Measurements from ENCODE around the gene PLBD2. TPM values are rescaled to one million over a fixed set of nuclear protein-coding genes. Genes with fewer than 3 reads are reported as not detected.

PLBD2 gene
- total RNA-seq, 1 experiment from 2014 or later, result 36.8 TPM

DNA sequence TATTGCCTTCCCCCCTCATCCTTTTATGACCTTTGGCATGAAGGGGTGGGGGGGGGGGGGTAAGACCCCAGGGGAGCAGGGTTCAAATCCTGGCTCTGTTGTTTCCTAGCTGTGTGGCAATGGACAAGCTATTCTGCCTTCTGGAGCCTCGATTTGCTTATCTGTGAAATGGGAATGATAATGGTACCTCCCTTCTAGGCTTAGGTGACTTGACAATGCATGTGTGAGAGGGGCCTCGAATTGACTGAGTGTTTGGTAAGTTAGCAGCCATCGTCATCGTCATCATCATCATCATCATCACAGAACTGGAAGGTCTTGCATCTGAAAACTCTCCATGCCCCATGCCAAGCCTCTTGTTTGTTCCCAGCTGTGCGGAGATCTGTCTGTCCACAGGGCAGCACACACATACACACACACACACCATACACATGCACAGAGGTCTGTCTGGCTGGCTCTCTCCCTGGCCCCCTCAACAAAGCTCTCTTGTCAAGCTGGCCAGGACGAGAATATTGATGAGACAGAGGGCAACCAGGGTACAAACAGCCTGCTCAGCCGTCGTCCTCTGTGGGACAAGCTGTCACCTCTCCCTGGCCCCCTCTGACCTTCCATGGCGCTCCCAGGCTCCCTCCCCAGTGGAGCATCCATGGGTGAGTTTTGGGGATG lies 51.2 kb downstream of the PLBD2 start:
- Histone ChIP-seq H3K4me3 (ENCODE audit: low read depth, low read length, poor library complexity, severe bottlenecking) (no peak overlapping the region), H3K36me3 (ENCODE audit: insufficient read depth, low read length, poor library complexity, severe bottlenecking) (no peaks in the 10 kb centered on the region), H3K27ac (ENCODE audit: low read depth, low read length, poor library complexity, severe bottlenecking) (no peak overlapping the region), H3K4me1 (ENCODE audit: insufficient read depth, low read length, poor library complexity, severe bottlenecking) (no peaks in the 10 kb centered on the region), H3K9me3 (ENCODE audit: low read depth, low read length, poor library complexity, severe bottlenecking) (no peaks in the 10 kb centered on the region), H3K27me3 (replicated peaks; ENCODE audit: insufficient read depth, low read depth, low read length, poor library complexity) (no peaks in the 10 kb centered on the region)
- TF ChIP-seq EZH2 (IDR thresholded peaks at IDR 0.05; ENCODE audit: borderline replicate concordance, low read depth, low read length, poor library complexity, severe bottlenecking), result no peak
- TF ChIP-seq, protein P1, sequence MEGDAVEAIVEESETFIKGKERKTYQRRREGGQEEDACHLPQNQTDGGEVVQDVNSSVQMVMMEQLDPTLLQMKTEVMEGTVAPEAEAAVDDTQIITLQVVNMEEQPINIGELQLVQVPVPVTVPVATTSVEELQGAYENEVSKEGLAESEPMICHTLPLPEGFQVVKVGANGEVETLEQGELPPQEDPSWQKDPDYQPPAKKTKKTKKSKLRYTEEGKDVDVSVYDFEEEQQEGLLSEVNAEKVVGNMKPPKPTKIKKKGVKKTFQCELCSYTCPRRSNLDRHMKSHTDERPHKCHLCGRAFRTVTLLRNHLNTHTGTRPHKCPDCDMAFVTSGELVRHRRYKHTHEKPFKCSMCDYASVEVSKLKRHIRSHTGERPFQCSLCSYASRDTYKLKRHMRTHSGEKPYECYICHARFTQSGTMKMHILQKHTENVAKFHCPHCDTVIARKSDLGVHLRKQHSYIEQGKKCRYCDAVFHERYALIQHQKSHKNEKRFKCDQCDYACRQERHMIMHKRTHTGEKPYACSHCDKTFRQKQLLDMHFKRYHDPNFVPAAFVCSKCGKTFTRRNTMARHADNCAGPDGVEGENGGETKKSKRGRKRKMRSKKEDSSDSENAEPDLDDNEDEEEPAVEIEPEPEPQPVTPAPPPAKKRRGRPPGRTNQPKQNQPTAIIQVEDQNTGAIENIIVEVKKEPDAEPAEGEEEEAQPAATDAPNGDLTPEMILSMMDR (conservative IDR thresholded peaks at IDR 0.05; ENCODE audit: low read depth, low read length), result no peak
- POLR2A ChIA-PET (ENCODE audit: low non-redundant PET), result no interaction called here
- intact Hi-C loops (cut with micrococcal nuclease; ENCODE audit: unreplicated experiment), result no loop called here
- no peak for DNase-seq (ENCODE audit: low spot score)
- BruUV-seq (replicated peaks), result no TSS peak
- CTCF ChIA-PET, result interaction anchor here (1.4 kb wide), 1 partner anchor 16 kb away, joined by 4 read pairs; no protein-coding TSS in a partner anchor

DNA sequence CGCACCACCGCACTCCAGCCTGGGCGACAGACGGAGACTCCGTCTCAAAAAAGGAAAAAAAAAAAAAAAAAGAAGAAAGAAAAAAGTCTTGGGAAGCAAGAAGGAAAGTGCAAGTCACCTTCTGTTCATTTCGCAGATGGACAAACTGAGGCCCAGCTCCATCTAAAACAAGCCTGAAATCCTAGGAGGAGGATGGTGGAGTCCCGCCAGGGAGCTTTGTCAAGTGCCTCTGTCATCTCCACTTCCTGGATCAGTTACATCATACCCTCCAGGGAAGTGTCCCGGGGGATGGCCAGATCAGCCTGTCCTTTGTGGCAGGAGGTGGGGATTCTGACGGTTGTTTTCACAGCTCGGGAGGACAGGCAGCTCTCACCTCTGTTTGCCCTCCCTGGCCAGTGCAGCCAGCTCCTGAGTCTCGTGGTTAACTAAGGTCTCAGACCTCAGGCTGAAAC lies 55.1 kb downstream of the PLBD2 start:
- Histone ChIP-seq H3K9me3 (ENCODE audit: low read depth, low read length, poor library complexity, severe bottlenecking) (no peaks in the 10 kb centered on the region), H3K4me1 (ENCODE audit: insufficient read depth, low read length, poor library complexity, severe bottlenecking) (no peaks in the 10 kb centered on the region), H3K27ac (ENCODE audit: low read depth, low read length, poor library complexity, severe bottlenecking) (no peak overlapping the region), H3K4me3 (ENCODE audit: low read depth, low read length, poor library complexity, severe bottlenecking) (no peak overlapping the region), H3K27me3 (replicated peaks; ENCODE audit: insufficient read depth, low read depth, low read length, poor library complexity) (no peaks in the 10 kb centered on the region), H3K36me3 (ENCODE audit: insufficient read depth, low read length, poor library complexity, severe bottlenecking) (no peaks in the 10 kb centered on the region)
- ChIA-PET CTCF (interaction anchor here (0.7 to 1.2 kb wide), 2 partner anchors 12 to 881 kb away, joined by 5 to 7 read pairs; no protein-coding TSS in a partner anchor), POLR2A (ENCODE audit: low non-redundant PET) (no interaction called here)
- DNase-seq (ENCODE audit: low spot score), result peak; percentile 59
- intact Hi-C loops (cut with micrococcal nuclease; ENCODE audit: unreplicated experiment), result no loop called here
- no TSS peak for BruUV-seq (replicated peaks)
- TF ChIP-seq EZH2 (IDR thresholded peaks at IDR 0.05; ENCODE audit: borderline replicate concordance, low read depth, low read length, poor library complexity, severe bottlenecking), result no peak
- TF ChIP-seq, protein P1 (conservative IDR thresholded peaks at IDR 0.05; ENCODE audit: low read depth, low read length), result no peak

DNA sequence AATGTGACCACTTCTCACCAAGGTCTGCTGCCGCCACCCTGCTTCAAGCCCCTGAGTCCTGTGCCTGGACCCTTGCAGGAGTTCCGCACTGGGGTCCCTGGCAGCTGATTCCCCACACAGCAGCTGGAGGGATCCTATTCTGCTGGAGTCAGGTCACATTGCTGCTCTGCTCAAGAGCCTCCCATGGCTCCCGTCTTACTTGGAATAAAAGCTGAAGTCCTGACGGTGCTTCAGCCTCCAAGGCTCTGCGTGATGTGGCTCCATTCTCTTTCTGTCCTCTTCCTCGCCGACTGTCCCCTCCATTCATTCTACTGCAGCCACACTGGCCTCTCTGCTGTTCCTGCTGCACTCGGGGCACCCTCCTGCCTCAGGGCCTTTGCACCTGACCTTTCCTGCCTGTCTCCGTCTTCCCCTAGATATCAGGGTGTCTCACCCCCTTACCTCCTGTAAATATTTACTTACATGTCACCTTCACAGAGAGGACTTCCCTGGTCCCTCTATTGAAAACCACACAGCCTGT lies 56.2 kb downstream of the PLBD2 start:
- H3K4me1 ChIP-seq (ENCODE audit: insufficient read depth, low read length, poor library complexity, severe bottlenecking), result no peaks in the 10 kb centered on the region
- no peaks in the 10 kb centered on the region for H3K9me3 ChIP-seq (ENCODE audit: low read depth, low read length, poor library complexity, severe bottlenecking)
- TF ChIP-seq EZH2 (IDR thresholded peaks at IDR 0.05; ENCODE audit: borderline replicate concordance, low read depth, low read length, poor library complexity, severe bottlenecking), result no peak
- TF ChIP-seq, protein P1 (conservative IDR thresholded peaks at IDR 0.05; ENCODE audit: low read depth, low read length), result no peak
- ChIA-PET POLR2A (ENCODE audit: low non-redundant PET) (no interaction called here), CTCF (interaction anchor here (1.2 kb wide), 1 partner anchor 11 kb away, joined by 7 read pairs; no protein-coding TSS in a partner anchor)
- H3K27ac ChIP-seq (ENCODE audit: low read depth, low read length, poor library complexity, severe bottlenecking), result no peak overlapping the region
- H3K4me3 ChIP-seq (ENCODE audit: low read depth, low read length, poor library complexity, severe bottlenecking), result no peak overlapping the region
- DNase-seq (ENCODE audit: low spot score), result no peak
- no peaks in the 10 kb centered on the region for H3K36me3 ChIP-seq (ENCODE audit: insufficient read depth, low read length, poor library complexity, severe bottlenecking)
- H3K27me3 ChIP-seq (replicated peaks; ENCODE audit: insufficient read depth, low read depth, low read length, poor library complexity), result no peaks in the 10 kb centered on the region
- BruUV-seq (replicated peaks), result no TSS peak
- intact Hi-C loops (cut with micrococcal nuclease; ENCODE audit: unreplicated experiment), result no loop called here

All from A673 (cell line).